Loucy (cell line): ENCODE results near the gene KIF2C.

Experiments
- H2AFZ ChIP-seq: fragments of 200-600 bp; sonication (generic); 2 replicates; pipeline ENCODE4 v1.6.0; 2016; ENCODE audit warnings: antibody characterized with exemption, mild to moderate bottlenecking, low read length, moderate library complexity
- H3F3A ChIP-seq: fragments of 200-600 bp; 2 replicates; pipeline ENCODE4 v1.6.0; 2016; ENCODE audit warnings: antibody characterized with exemption, low read depth, mild to moderate bottlenecking
- H3K27me3 ChIP-seq: fragments of 200-600 bp; sonication (generic); 2 replicates; pipeline ENCODE4 v1.6.1; 2014; ENCODE audit warnings: low read length, mild to moderate bottlenecking; ENCODE audit not compliant: insufficient read depth, poor library complexity, severe bottlenecking
- H3K36me3 ChIP-seq: fragments of 200-600 bp; sonication (generic); 2 replicates; pipeline ENCODE4 v1.6.1; 2016; ENCODE audit warnings: low read length; ENCODE audit not compliant: insufficient read depth
- H3K4me1 ChIP-seq: fragments of 200-600 bp; sonication (generic); 2 replicates; pipeline ENCODE4 v1.5.1; 2014; ENCODE audit warnings: low read length, mild to moderate bottlenecking; ENCODE audit not compliant: insufficient read depth, poor library complexity, severe bottlenecking
- H3K4me2 ChIP-seq: fragments of 200-600 bp; sonication (generic); 2 replicates; pipeline ENCODE4 v1.6.0; 2014; ENCODE audit warnings: antibody characterized with exemption, low read length, low read depth, mild to moderate bottlenecking; ENCODE audit not compliant: poor library complexity, severe bottlenecking
- H3K4me3 ChIP-seq: fragments of 200-600 bp; sonication (generic); 2 replicates; pipeline ENCODE4 v1.5.1; 2014; ENCODE audit warnings: low read length, mild to moderate bottlenecking, mixed read lengths; ENCODE audit not compliant: poor library complexity, severe bottlenecking
- H3K79me2 ChIP-seq: fragments of 200-600 bp; sonication (generic); 2 replicates; pipeline ENCODE4 v1.6.1; 2014; ENCODE audit warnings: low read length; ENCODE audit not compliant: insufficient read depth
- H3K9ac ChIP-seq: fragments of 200-600 bp; sonication (generic); 2 replicates; pipeline ENCODE4 v1.6.0; 2014; ENCODE audit warnings: mild to moderate bottlenecking, low read depth, low read length, moderate library complexity; ENCODE audit not compliant: poor library complexity, severe bottlenecking
- H3K9me2 ChIP-seq: fragments of 200-600 bp; sonication (generic); replicated peaks from 2 replicates; pipeline ENCODE4 v1.6.1; 2016; ENCODE audit warnings: low read depth, low read length, mixed read lengths
- H3K9me3 ChIP-seq: fragments of 200-600 bp; sonication (generic); 2 replicates; pipeline ENCODE4 v1.6.1; 2014; ENCODE audit warnings: mild to moderate bottlenecking, antibody characterized with exemption, low read length, low read depth; ENCODE audit not compliant: insufficient read depth
- H4K20me1 ChIP-seq: fragments of 200-600 bp; sonication (generic); 2 replicates; pipeline ENCODE4 v1.6.0; 2014; ENCODE audit warnings: antibody characterized with exemption, low read length, mild to moderate bottlenecking; ENCODE audit not compliant: insufficient read depth, poor library complexity, severe bottlenecking
- CTCF ChIP-seq: fragments of 200-600 bp; sonication (generic); conservative IDR thresholded peaks from 2 replicates; pipeline ENCODE4 v1.5.1; 2014; ENCODE audit warnings: mild to moderate bottlenecking, antibody characterized with exemption, low read length
- EZH2phosphoT487 ChIP-seq: fragments of 200-600 bp; IDR thresholded peaks from 2 replicates; pipeline ENCODE4 v1.6.1; 2018; ENCODE audit warnings: antibody characterized with exemption, mild to moderate bottlenecking, moderate library complexity, borderline replicate concordance

KIF2C gene

GRCh38 chr1:44787506-44787905 is 47.9 kb downstream of the KIF2C start:
- Histone ChIP-seq H3K36me3 (no peaks in the 10 kb centered on the region), H3K79me2 (no peaks in the 10 kb centered on the region), H3K4me1 (no peaks in the 10 kb centered on the region), H3K9ac (no peak overlapping the region), H4K20me1 (no peaks in the 10 kb centered on the region), H3K9me2 (no peaks in the 10 kb centered on the region), H3K4me2 (no peak overlapping the region), H3K9me3 (no peaks in the 10 kb centered on the region), H3K27me3 (no peaks in the 10 kb centered on the region), H3F3A (no peaks in the 10 kb centered on the region), H3K4me3 (no peak overlapping the region), H2AFZ (no peak overlapping the region)
- no peak for TF ChIP-seq EZH2phosphoT487
- no peak for TF ChIP-seq CTCF

GRCh38 chr1:44788120-44788860 is 48.7 kb downstream of the KIF2C start, which contains the start of gene BEST4:
Gene BEST4 (minus strand): TSS chr1:44788170. CDS start chr1:44787705, 465 bp downstream.
- no peak for TF ChIP-seq CTCF
- Histone ChIP-seq H3K4me2 (no peak within 1 kb of the TSS), H3F3A (no peaks in the 10 kb centered on the region), H3K9me2 (no peaks in the 10 kb centered on the region), H3K9ac (no peak within 1 kb of the TSS), H3K4me1 (no peaks in the 10 kb centered on the region), H3K4me3 (no peak within 1 kb of the TSS), H3K36me3 (no peaks in the 10 kb centered on the region), H3K79me2 (no peaks in the 10 kb centered on the region), H3K9me3 (no peaks in the 10 kb centered on the region), H3K27me3 (no peaks in the 10 kb centered on the region), H4K20me1 (no peaks in the 10 kb centered on the region), H2AFZ (no peak within 1 kb of the TSS)

- H3K9me3 ChIP-seq = no peaks in the 10 kb centered on the region
- H3K4me2 ChIP-seq = no peak overlapping the region
- no peaks in the 10 kb centered on the region for H4K20me1 ChIP-seq
- H3F3A ChIP-seq = no peaks in the 10 kb centered on the region
- no peaks in the 10 kb centered on the region for H3K9me2 ChIP-seq
- H3K27me3 ChIP-seq = no peaks in the 10 kb centered on the region
- no peak for TF ChIP-seq CTCF
- TF ChIP-seq EZH2phosphoT487 = no peak
- no peak overlapping the region for H3K4me3 ChIP-seq
- H2AFZ ChIP-seq = no peak overlapping the region
- H3K79me2 ChIP-seq = no peaks in the 10 kb centered on the region
- no peaks in the 10 kb centered on the region for H3K4me1 ChIP-seq
- H3K36me3 ChIP-seq = no peaks in the 10 kb centered on the region
- no peak overlapping the region for H3K9ac ChIP-seq
Observed at GRCh38 chr1:44790968-44791801, 51.5 kb downstream of the KIF2C start.
